ENCODE data around the gene TMEM184C. TPM values are rescaled to one million over a fixed set of nuclear protein-coding genes. Genes with fewer than 3 reads are reported as not detected.

The TMEM184C gene
- total RNA-seq, 1 experiment from 2014 or later = 43.7 TPM

GRCh38 chr4:147582386-147583060 lies 34.7 kb upstream of the TMEM184C start:
- Mint-ChIP-seq H3K4me3 (no peak overlapping the region), H3K36me3 (peaks cover 20% of the 10 kb centered on the region), H3K9me3 (peaks cover 25% of the 10 kb centered on the region), H3K27ac (no peak overlapping the region), H3K27me3 (ENCODE audit: low read depth) (no peaks in the 10 kb centered on the region), H3K4me1 (peaks cover 7% of the 10 kb centered on the region; the same call in 1 of the 2 replicates)
- ATAC-seq (no peak), DNase-seq (ENCODE audit: low spot score) (no peak)
- CTCF ChIA-PET = interaction anchor here (0.9 kb wide), 1 partner anchor 175 kb away, joined by 3 read pairs; no protein-coding TSS in a partner anchor
- POLR2A ChIA-PET = no interaction called here
- no peak for TF ChIP-seq ZNF232 (CRISPR knock-in tag; IDR thresholded peaks at IDR 0.05)
- TF ChIP-seq GRHL2 (CRISPR knock-in tag; IDR thresholded peaks at IDR 0.05; ENCODE audit: insufficient replicate concordance, severe bottlenecking) = no peak
- no peak for TF ChIP-seq HMGXB4 (CRISPR knock-in tag; IDR thresholded peaks at IDR 0.05)
- no peak for TF ChIP-seq GABPB1 (CRISPR knock-in tag; IDR thresholded peaks at IDR 0.05)
- no peak for TF ChIP-seq SOX15 (CRISPR knock-in tag; IDR thresholded peaks at IDR 0.05)
- no peak for TF ChIP-seq CBFB (CRISPR knock-in tag; IDR thresholded peaks at IDR 0.05; ENCODE audit: low read depth)
- TF ChIP-seq KAT7 (CRISPR knock-in tag; IDR thresholded peaks at IDR 0.05; ENCODE audit: borderline replicate concordance) = no peak
- TF ChIP-seq FOXK1 (CRISPR knock-in tag; IDR thresholded peaks at IDR 0.05) = no peak
- no peak for TF ChIP-seq CDX4 (CRISPR knock-in tag; IDR thresholded peaks at IDR 0.05; ENCODE audit: borderline replicate concordance)
- TF ChIP-seq ZNF671 (CRISPR knock-in tag; IDR thresholded peaks at IDR 0.05) = no peak
- no peak for TF ChIP-seq ATF2 (CRISPR knock-in tag; IDR thresholded peaks at IDR 0.05; ENCODE audit: borderline replicate concordance, low read depth)
- no peak for TF ChIP-seq RELA (CRISPR knock-in tag; IDR thresholded peaks at IDR 0.05; ENCODE audit: borderline replicate concordance)
- no peak for TF ChIP-seq ZNF121 (CRISPR knock-in tag; IDR thresholded peaks at IDR 0.05)
- TF ChIP-seq ZBTB21 (CRISPR knock-in tag; IDR thresholded peaks at IDR 0.05; ENCODE audit: borderline replicate concordance) = no peak
- TF ChIP-seq CREM (CRISPR knock-in tag; IDR thresholded peaks at IDR 0.05) = no peak
- TF ChIP-seq ZNF416 (CRISPR knock-in tag; IDR thresholded peaks at IDR 0.05) = no peak
- no peak for TF ChIP-seq MLX (CRISPR knock-in tag; IDR thresholded peaks at IDR 0.05)
- TF ChIP-seq E2F4 (CRISPR knock-in tag; IDR thresholded peaks at IDR 0.05; ENCODE audit: borderline replicate concordance, low read depth) = no peak

- DNase-seq (ENCODE audit: low spot score) (no peak), ATAC-seq (no peak)
- Mint-ChIP-seq H3K27ac (no peak overlapping the region), H3K36me3 (peaks cover 20% of the 10 kb centered on the region), H3K4me3 (no peak overlapping the region), H3K4me1 (peaks cover 8% of the 10 kb centered on the region), H3K9me3 (peaks cover 25% of the 10 kb centered on the region), H3K27me3 (ENCODE audit: low read depth) (no peaks in the 10 kb centered on the region)
- ChIA-PET POLR2A (no interaction called here), CTCF (interaction anchor here (1.1 kb wide), 1 partner anchor 423 kb away, joined by 3 read pairs; no protein-coding TSS in a partner anchor)
- TF ChIP-seq E2F1 (CRISPR knock-in tag; IDR thresholded peaks at IDR 0.05) (no peak), ESRRA (CRISPR knock-in tag; IDR thresholded peaks at IDR 0.05; ENCODE audit: borderline replicate concordance) (no peak), PRDM15 (CRISPR knock-in tag; IDR thresholded peaks at IDR 0.05) (no peak), STAT6 (CRISPR knock-in tag; conservative IDR thresholded peaks at IDR 0.05; ENCODE audit: low read depth) (no peak)
These were observed 33.3 kb upstream of the TMEM184C start for GRCh38 chr4:147583876-147584275.

All from WTC11 (cell line).